Cardiac septum (tissue), 1 donor: ENCODE measurements around the gene KRTAP16-1. TPM values are rescaled to one million over a fixed set of nuclear protein-coding genes. Genes with fewer than 3 reads are reported as not detected.

Source experiments
- DNase-seq: peaks from one replicate; pipeline ENCODE4 v3.0.0-alpha.2; 2020; ENCODE audit warnings: low spot score
- intact Hi-C: fragments of 100-400 bp; cut with DNase I; formaldehyde crosslinking; loops from one replicate; pipeline ENCODE4 v1.14.0; 2022
- total RNA-seq: library from RNA; stranded (reverse); fragmentation: NEBNext Ultra II Directional; extraction: Animal tissue kit (Norgen Biotek cat#: 25700); gene quantifications from one replicate; pipeline ENCODE4 v1.2.1, GENCODE V29; 2021
- donor health status: DM: no; HTN: no; CAD: no.

KRTAP16-1 gene
- total RNA-seq, 1 donor from 2014 or later, result not detected

- intact Hi-C loops, result no loop called here
These were observed 23.1 kb upstream of the KRTAP16-1 start for GRCh38 chr17:41332239-41332638.

DNA sequence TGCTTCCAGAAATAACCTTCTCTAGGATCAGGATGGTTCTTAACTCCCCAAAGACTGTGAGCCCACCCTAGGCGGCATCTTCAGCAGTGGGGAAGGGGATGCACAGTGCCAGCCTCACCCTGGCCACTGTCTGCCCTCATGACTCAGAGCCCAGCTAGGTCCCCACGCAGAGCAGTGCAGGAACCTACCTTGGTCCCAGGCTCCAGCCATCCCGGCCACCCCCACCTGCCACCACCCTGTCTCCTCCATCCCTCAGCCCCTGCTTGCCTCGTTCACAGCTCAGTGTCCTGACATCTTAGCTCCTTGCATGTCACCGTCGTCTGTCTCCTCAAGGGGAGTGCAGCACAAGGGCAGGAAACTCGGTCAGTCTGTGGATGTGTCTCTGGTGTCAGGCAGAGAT, 22.5 kb upstream of the KRTAP16-1 start:
- intact Hi-C loops, result no loop called here
- no peak for DNase-seq

More at GRCh38 chr17:41332239-41332638, 23.1 kb upstream of the KRTAP16-1 start:
- DNase-seq, result no peak

DNA sequence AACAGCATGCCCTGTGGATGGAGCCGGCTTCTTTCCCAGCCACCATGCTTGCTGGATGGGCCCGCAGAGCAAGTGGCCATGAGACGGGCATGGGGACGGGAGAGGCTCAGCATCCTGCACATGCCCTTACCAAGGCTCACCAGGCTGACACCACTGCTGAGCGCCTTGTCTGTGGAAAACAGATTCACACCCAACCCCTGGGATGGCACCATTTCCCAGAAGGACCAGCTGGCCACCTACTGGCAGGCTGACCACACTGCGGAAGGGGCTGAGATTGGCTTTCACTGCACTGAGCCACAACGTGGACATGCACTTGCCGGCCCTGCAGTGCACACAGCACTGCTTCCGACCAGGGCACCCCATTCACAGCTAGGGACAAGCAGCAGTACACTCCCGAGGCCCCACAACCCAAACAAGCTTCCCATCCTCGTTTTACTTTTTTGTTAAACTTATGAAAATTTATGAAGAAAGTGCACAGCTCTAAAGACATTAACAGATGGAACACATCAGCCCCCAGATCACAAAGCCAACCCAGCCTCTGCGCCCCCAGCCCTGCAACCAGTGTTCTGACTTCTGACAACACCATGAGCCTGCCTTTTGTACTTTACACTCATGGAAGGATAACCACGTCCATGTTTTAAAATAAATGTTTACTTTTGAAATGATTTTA, 20.3 kb upstream of the KRTAP16-1 start:
- DNase-seq, result no peak
- intact Hi-C loops, result loop anchor here (10.0 kb wide), 2 partner anchors 165 to 525 kb away; no protein-coding TSS in a partner anchor

GRCh38 chr17:41328207-41328606, 19.1 kb upstream of the KRTAP16-1 start:
- intact Hi-C loops, result loop anchor here (10.0 kb wide), 2 partner anchors 167 to 523 kb away; no protein-coding TSS in a partner anchor
- no peak for DNase-seq

- DNase-seq, result no peak
- intact Hi-C loops, result loop anchor here (10.0 kb wide), 2 partner anchors 167 to 523 kb away; no protein-coding TSS in a partner anchor
These were observed 18.5 kb upstream of the KRTAP16-1 start for GRCh38 chr17:41327411-41328120.

DNA sequence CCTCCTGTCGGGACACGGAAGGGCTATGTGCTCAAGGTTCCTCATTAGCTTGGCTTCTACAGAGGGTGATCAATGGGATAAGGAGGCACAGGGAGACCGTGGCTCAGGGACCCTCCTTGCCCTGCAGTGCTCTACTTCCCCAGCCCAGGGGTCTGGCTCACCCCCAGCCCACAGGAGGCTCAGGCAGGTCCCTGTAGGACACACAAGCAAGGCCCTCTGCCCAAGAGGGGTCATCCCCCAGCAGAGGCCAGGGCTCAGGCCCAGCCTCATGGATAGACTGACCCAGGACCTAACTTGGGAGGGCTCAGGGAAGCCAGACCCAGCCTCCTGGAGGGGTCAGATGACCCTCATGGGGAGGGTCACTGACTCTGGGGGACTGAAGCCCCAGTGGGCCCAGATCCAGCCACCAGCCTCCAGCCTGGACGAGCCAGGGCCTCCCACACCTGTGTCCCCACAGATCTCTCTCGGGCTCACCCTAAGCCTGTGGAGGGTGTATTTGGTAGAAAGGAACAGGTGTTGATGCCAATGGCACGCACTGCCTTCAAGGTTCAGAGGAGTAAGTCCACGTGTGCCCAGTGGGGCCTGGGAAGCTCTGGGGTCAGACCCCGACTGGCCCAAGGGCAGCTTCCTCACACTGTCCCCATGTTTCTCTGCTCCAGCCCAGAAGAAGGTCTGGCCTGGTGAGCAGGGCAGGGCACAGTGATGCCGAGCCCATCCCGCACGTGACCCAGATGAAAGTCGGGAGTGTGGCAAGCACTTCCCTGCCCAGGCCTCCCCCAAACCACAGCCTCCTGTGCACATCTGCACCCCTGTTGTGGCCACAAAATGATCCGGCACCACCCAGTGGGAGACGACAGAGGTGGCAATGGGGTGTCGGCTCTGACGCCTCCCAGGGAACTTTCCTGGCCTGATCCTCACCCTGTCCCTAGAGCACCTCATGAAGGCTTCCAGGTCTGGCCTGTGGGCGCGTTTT, 17.4 kb upstream of the KRTAP16-1 start:
- intact Hi-C loops, result loop anchor here (10.0 kb wide), 2 partner anchors 168 to 522 kb away; no protein-coding TSS in a partner anchor
- no peak for DNase-seq

- intact Hi-C loops, result loop anchor here (10.0 kb wide), 2 partner anchors 169 to 521 kb away; no protein-coding TSS in a partner anchor
- no peak for DNase-seq
These were observed 16.5 kb upstream of the KRTAP16-1 start for GRCh38 chr17:41325611-41326010.

DNA sequence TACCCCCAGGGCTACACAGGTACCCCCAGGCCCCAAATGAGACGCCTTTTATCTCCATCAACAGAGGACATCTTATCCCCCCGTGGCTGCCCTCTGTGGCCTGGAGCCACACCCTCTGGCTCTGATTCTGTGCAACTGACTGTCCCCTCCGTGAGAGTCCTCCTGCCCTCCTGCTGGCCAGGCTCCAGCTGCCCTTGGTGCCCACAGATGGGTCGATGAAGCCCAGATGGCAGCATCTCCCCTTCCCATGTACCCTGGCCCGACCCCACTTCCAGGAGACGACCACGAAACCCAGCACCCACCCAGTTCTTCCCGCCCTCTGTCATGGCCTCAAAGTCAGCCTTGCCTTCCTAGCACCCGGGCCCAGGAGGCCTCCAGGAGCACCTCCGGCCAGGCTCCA, 16.0 kb upstream of the KRTAP16-1 start:
- intact Hi-C loops, result loop anchor here (10.0 kb wide), 2 partner anchors 170 to 520 kb away; no protein-coding TSS in a partner anchor
- no peak for DNase-seq

GRCh38 chr17:41324180-41325075, 15.3 kb upstream of the KRTAP16-1 start:
- intact Hi-C loops, result loop anchor here (5.0 to 10.0 kb wide), 3 partner anchors 170 to 520 kb away; no protein-coding TSS in a partner anchor
- no peak for DNase-seq

DNA sequence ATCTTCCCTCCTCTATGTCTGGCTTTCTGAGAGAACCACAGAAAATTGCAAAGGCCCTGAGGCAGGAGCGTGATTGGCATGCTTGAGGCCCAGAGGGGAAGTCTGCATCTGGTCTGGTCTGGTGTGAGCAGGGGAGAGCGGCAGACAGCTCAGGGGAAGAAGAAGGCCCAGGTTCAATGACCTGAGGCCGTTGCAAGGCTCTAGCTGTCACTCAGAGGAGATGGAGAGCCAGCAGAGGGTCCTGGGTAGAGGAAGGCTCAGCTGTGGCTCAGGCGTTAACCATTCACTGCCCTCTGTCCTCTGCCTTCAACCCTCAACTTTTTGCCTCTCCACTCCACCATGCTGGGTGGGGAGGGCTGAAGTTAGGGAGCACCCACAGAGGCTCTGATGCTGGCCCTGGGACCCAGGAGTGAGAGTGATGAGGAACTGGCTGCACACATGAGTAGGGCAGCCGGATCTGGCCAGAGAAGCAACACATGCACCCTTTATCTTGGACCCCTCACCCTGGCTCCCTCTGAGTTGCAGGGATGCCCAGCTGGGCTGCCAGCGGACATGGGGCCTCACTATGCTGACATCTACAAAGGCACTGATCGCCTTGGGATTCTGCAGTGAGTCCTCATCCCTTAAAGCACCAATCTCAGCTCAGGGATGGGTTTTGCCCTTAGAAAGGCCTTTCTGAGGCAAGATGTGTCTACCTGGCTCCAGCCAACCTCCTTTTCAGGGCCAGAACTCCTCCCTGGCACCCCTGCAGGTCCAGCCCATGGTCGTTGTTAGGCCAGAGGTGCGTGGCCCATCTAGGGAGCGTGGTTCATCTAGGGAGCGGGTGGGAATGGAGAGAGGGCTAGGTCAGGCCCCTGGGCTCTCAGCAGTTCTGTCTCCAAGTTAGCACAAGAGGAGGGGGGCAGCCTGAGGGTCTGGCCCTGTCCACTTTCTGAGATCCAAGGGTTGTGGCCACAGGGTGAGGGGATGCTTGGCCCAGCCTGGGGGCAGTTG, 14.1 kb upstream of the KRTAP16-1 start:
- no peak for DNase-seq
- intact Hi-C loops, result loop anchor here (5.0 to 10.0 kb wide), 3 partner anchors 172 to 518 kb away; no protein-coding TSS in a partner anchor

DNA sequence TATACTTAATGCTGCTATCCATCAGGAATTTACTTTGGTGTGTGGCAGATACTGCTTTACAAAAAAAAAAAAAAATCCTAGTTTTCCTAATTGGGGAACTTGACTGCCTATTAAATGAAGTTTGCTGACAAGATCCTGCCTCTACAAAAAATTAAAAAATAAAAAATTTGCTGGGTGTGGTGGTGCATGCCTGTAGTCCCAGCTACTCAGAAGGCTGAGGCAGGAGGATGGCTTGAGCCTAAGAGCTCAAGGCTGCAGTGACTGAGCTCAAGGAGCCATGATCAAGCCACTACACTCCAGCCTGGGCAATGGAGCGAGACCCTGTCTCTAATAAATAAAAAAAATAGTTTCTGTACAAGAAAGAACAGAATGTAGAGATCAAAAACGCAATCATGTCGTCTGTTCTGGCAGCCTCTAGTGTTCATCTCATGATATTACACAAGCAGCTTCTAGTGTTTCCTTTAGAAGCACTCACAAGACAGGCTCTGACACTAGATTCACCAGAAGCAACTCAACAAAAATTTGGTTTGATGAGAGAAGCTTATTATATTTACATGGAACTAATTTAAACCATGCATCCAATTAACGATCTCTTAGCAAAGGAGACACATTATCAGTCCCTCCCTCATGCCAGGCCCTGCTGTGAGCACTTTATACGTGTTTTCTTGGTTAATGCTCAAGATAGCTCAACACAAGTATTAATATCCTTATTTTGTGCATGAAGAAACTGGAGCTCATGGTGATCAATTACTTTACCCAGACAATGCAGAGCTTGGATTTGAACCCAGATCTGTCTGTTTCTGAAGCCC, 13.2 kb upstream of the KRTAP16-1 start:
- DNase-seq, result no peak
- intact Hi-C loops, result loop anchor here (5.0 to 10.0 kb wide), 3 partner anchors 173 to 517 kb away; no protein-coding TSS in a partner anchor

GRCh38 chr17:41318231-41318630, 9.1 kb upstream of the KRTAP16-1 start:
- DNase-seq, result no peak
- intact Hi-C loops, result no loop called here

DNA sequence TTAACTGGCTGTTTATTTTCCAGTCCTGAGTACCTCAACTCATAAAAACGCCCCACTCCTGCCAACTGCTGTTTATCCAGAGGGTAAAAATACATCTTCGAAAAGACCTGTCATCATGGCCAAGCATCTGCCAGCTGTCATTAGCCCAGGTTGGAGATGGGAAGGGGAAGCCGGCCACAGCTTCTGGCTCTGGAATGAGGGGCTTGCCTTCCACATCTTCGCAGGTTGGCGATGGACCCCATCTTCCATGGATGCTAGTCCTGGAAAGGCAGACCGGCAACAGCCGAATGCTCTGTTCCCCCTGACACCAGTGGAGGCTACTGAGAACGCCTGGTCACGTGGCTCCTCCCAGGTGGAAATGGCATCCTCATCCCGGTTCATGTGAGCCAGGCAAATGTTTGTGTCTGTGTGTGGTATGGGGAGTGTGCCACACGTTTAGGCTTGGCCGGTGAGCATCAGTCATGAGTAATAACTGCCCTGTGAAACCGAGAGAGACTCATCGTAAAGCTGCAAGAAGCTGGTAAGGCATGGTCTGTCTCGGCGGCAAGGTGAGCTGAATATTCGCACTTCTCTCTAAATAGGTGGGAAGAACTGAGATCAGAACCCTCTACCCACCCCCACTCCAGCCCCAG, 6.8 kb upstream of the KRTAP16-1 start:
- DNase-seq, result no peak
- intact Hi-C loops, result no loop called here

GRCh38 chr17:41315204-41315794, 6.2 kb upstream of the KRTAP16-1 start, which contains the start of gene KRTAP17-1:
Gene KRTAP17-1 (minus strand): TSS chr17:41315710. CDS start chr17:41315650, 60 bp downstream.
- DNase-seq, result no peak
- intact Hi-C loops, result no loop called here

DNA sequence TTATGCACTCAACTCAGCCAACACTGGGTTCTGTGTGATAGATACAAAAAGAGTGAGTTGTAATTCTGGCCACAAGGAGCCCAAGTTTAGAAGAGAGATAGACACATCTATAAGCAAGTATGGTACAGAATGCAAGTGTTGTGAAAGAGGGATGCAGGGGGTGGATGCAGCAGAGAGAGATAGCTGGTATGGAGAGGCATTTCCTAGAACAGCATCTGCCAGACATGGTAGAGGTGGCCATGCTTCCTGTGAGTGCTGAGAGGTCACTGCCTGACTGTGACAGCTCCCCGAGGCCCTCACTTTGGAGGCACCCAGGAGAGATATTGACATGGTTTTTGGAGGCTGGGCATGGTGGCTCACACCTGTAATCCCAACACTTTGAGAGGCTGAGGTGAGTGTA, 2.0 kb upstream of the KRTAP16-1 start:
- DNase-seq, result no peak
- intact Hi-C loops, result no loop called here
